ENCODE results near the gene RIMBP3B. TPM values are rescaled to one million over a fixed set of nuclear protein-coding genes. Genes with fewer than 3 reads are reported as not detected.
"Not testable (repeated sequence)": the region's sequence is repeated elsewhere in the genome, so short reads cannot be mapped to it uniquely, and the experiment has no call there.

The RIMBP3B gene
- total and polyA plus RNA-seq, 11 donors: 0.05 to 0.38 (median 0.10) TPM; not detected in 5

DNA sequence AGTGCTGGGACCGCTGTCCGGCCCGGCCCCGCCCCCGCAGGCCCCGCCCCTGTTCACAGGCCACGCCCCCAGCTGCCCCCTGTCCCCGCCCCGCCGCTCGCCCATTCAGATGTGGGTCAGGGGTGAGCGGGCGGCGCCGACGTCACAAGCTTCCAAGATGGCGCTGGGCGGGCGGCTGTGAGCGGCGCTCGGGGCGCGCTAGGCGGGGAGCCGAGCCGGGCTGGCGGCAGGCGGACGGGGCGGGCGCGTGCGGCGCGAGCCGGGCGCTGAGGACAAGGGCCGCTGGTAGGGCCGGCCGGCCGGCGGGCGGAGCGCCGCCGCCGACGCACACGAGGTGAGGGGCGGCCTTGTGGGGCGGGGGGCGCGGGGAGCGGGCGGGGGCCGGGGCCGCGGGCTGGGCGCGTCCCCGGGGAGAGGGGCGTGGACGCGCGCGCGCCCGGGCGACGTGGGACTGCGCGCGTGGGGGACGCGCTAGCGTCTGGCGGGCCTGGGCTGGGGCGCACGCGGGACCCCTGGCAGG, 33.7 kb downstream of the RIMBP3B start, which contains the start of gene HIC2:
Gene HIC2 (plus strand): TSS at position 145 of the 520 bp plus-strand sequence. CDS start 25,461 bp downstream, outside the sequence.
- not testable (repeated sequence) for H3K9me3 ChIP-seq

DNA sequence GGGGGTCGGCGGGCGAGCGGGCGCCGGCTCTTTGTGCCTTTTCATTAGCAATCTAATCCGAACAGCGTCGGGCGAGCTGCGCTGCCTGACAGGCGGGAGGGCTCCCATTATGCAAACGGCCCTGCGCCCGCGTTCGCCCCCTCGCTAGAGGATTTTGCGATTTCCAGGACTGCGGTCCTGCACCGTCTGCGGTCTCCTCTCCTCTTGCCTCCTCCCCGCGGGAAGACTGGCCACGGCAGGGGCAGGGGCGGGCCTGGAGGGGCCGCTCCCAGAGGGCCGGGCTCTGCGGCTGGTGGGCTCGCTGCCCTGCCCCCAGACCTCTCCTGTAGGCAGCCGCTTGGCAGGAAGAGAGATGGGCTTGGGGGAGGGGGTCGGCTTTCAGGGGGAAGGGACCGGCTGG, 34.3 kb downstream of the RIMBP3B start:
- H3K27me3 ChIP-seq; H3K9me3 ChIP-seq; H3K4me1 ChIP-seq; H3K36me3 ChIP-seq; intact Hi-C loops (cut with DNase I): not testable (repeated sequence)
- WGBS, 4 donors: 0 to 1% (median 0%) methylated on average over 14 to 18 of the region's 33 CpGs; no CpG with 5 or more reads in 1 of the 4 donors
- Histone ChIP-seq H3K27ac (peak overlapping the region in 2 of 12 donors; percentile 39 to 49), H3K4me3 (peak overlapping the region; percentile 21 to 66 (median 47))
- TF ChIP-seq, protein P1, sequence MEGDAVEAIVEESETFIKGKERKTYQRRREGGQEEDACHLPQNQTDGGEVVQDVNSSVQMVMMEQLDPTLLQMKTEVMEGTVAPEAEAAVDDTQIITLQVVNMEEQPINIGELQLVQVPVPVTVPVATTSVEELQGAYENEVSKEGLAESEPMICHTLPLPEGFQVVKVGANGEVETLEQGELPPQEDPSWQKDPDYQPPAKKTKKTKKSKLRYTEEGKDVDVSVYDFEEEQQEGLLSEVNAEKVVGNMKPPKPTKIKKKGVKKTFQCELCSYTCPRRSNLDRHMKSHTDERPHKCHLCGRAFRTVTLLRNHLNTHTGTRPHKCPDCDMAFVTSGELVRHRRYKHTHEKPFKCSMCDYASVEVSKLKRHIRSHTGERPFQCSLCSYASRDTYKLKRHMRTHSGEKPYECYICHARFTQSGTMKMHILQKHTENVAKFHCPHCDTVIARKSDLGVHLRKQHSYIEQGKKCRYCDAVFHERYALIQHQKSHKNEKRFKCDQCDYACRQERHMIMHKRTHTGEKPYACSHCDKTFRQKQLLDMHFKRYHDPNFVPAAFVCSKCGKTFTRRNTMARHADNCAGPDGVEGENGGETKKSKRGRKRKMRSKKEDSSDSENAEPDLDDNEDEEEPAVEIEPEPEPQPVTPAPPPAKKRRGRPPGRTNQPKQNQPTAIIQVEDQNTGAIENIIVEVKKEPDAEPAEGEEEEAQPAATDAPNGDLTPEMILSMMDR (IDR thresholded peaks at IDR 0.05): peak in 1 of 12 donors; percentile 16
- DNase-seq (peak; percentile 20 to 68 (median 35)), ATAC-seq (peak in 2 of 4 donors; percentile 13 to 24)

More for the DNA sequence above, 33.7 kb downstream of the RIMBP3B start, which contains the start of gene HIC2:
- peak in 2 of 5 donors; percentile 3 to 4 for DNase-seq
- 1 to 2% methylated on average over 43 to 44 of the region's 81 CpGs; no CpG with 5 or more reads in 2 of the 4 donors for WGBS, 4 donors
- intact Hi-C loops (cut with DNase I); H3K27me3 ChIP-seq; H3K4me1 ChIP-seq; H3K36me3 ChIP-seq: not testable (repeated sequence)
- H3K27ac ChIP-seq: peak within 1 kb of the TSS in 2 of 12 donors; percentile 39 to 49
- peak within 1 kb of the TSS; percentile 21 to 66 (median 47) for H3K4me3 ChIP-seq
- peak; percentile 95 to 99 (median 98) for ATAC-seq

DNA sequence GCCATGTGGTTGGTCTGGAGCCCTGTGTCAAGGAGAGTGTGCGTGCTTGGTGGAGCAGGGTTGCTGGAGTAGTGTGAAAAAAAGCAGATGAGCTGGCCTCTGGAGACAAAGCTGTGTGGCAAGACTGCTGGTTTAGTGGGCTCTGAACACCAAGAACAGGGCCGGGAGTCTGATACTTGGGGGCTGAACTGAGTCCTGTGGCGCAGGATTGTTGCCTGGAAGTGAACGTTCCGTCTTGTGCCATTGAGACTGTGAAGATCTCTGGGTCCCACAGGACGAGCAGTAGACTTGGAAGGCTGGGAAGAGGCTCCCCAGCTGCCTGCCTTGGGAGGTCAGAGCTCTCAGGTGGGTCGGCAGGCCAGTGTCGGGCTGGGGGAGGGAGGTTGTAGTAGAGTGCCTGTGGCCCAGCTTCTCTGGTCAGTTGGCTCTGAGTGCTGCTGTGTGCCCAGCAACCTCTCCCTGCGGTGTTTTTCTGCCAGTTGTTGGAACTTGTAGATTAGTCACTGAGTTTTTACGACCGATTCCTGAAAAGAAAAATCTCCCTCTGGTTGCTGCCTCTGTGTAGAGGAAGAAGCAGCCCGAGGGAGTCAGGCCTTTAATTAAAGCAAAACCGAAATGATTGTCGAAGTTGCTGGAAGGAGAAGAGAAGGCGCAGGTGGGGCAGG, 35.6 kb downstream of the RIMBP3B start:
- H3K27me3 ChIP-seq; H3K4me3 ChIP-seq; H3K27ac ChIP-seq; intact Hi-C loops (cut with DNase I); H3K9me3 ChIP-seq; H3K36me3 ChIP-seq; ATAC-seq; H3K4me1 ChIP-seq: not testable (repeated sequence)
- 83 to 100% (median 90%) methylated on average over 2 to 5 of the region's 15 CpGs for WGBS, 4 donors
- DNase-seq: peak in 2 of 5 donors; percentile 2 to 7

DNA sequence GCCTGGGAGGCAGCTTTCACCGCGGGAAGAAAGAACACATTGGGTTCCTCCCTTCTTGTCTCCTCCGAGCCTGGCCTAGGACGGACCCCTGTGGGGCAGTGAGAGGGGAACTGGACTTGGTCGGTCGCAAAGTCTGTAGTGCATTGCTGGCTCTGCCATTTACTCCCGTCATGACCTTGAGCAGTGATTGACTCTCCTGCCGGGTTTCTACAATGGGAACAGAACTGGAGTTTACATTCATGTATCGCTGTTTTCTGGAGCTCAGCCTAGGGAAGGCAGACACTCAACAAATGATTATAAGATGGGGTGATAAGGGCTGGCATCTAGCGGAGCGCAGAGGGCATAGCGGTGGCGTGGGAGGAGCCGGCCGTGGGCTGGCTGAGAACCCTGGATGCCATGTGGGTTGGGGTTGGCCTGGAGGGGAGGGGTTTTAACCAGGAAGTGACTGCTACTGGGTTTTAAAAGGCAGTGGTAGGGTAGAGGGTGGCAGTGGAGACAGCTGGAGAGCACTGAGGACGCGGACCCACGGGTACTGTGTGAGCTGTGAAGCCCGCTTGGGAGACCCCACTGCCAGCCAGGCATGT, 36.7 kb downstream of the RIMBP3B start:
- ATAC-seq: peak in 2 of 4 donors; percentile 6 to 12
- H3K36me3 ChIP-seq; H3K9me3 ChIP-seq; H3K27ac ChIP-seq; DNase-seq; intact Hi-C loops (cut with DNase I); H3K4me1 ChIP-seq; H3K4me3 ChIP-seq; H3K27me3 ChIP-seq: not testable (repeated sequence)
- WGBS, 4 donors: 27 to 45% methylated on average over 5 of the region's 19 CpGs; no CpG with 5 or more reads in 2 of the 4 donors

DNA sequence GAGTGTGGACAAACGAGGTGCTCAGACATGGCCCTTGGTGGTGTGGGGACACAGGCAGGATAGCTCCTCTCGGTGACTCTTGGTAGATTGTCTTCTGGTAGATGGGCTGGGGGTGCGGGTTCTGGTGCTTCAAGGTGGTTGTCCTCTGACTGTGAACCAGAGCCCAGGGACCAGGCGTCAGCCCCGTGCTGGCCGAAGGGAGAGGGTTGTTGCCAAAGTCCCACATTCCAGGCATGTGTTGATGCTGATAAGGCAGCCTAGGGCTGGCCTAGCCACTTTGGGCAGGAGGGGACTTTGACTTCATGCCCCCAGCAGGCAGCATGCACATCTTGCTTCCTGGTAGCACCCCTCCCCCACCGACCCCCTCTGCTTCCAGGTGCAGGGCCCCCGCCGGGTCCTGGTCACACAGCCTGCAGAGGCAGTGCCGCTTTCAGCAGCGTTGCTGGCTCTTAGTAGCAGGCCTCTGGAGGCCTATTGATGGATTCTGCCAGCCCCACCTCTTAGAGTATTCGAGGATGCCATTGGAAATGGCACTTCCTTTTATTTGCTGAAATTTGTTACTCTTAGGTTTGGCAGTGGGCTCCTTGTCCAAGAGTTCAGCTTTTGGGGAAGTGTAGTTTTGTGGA, 40.6 kb downstream of the RIMBP3B start:
- H3K4me3 ChIP-seq; H3K27me3 ChIP-seq; H3K36me3 ChIP-seq; H3K4me1 ChIP-seq; intact Hi-C loops (cut with DNase I); H3K27ac ChIP-seq; DNase-seq; H3K9me3 ChIP-seq: not testable (repeated sequence)
- ATAC-seq: peak; percentile 67 to 86 (median 75)
- 25 to 40% methylated on average over 2 to 3 of the region's 12 CpGs; no CpG with 5 or more reads in 2 of the 4 donors for WGBS, 4 donors

DNA sequence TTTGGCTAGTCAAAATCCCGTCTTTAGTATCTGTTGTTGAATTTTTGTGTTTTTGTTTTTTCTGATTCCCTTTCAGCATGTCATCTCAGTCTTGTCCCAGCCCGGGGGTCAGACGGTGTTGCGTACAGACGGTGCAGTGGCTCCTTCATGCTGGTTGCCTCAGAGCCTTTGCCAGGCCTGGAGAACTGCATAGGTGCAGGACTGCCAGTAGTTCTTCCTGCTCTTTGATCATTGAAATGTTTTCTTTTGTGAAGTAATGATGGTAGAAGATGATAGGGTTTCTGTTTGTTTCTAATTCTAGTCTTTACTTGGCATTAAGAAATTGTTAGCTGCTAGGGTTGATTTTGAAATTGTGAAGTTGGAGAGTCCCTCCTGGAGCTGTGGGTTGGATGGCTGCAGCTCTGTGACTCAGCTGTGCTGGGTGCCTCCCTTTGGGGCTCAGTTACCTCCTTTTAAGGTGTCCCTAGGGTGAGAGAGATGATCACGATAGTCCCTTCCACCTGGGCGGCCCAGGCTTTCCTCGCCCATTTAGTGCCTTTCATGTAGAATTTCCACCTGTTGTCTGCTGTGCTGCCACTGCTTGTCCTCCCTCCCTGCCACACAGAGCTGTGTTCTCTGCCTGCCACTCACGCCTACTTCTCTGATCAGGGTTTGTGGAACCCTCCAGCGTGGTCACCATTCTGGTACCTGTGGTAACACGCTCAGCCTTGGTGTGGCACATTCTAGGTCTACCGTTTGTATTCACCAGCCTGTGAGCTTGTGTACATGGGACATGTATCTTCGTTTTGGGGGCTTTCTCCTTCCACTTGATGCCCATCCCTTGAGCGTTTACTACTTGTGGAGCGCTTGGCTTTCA, 51.1 kb downstream of the RIMBP3B start:
- not testable (repeated sequence) for H3K4me3 ChIP-seq
- no CpG with 5 or more reads among the region's 15 CpGs for WGBS, 4 donors

DNA sequence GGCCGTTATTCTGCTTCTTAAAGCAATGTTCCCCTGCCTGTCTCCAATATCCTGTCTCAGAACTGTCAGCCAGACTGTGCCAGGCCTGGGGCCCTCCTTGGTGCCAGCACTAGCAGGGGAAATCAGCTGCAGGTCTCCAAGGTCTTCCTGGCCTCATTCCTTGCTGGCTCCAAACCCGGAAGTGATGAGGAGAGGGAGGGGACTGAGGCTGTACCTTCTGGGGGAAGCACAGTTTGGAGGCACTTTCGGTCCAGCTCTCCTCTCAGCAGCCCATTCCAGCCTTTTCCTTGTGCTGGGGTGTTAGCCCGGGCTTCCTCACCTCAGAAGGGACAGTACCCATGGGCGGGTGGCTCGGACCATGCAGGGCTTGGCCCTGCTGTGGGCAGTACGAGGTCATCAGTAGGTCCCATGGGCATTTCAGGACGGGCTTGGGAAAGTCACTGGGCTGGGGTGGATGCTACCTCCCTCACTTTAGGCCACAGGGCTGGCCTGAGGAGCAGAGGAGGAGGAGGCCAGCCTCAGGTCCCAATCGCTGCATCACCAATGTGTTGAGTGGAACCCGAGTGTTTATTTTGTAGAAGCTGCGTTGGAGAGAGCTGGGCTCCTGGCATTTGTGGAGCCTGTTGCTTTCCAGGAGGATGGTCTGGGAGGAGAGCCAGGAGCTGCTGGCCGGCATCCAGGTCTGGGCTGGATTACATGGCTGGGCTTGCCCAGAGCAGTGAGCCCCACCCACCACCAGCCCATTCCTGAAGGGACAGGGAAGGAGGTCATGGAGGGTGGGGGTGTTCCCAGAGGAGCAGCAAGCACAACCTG, 52.7 kb downstream of the RIMBP3B start:
- H3K27me3 ChIP-seq; H3K4me3 ChIP-seq; H3K4me1 ChIP-seq; H3K9me3 ChIP-seq; intact Hi-C loops (cut with DNase I); H3K36me3 ChIP-seq: not testable (repeated sequence)
- peak overlapping the region in 1 of 12 donors; percentile 64 for H3K27ac ChIP-seq
- ATAC-seq: peak; percentile 74 to 87 (median 84)
- 6 to 20% methylated on average over 3 to 4 of the region's 12 CpGs; no CpG with 5 or more reads in 2 of the 4 donors for WGBS, 4 donors
- peak in 4 of 5 donors; percentile 4 to 52 (median 17) for DNase-seq

More for the DNA sequence above, 51.1 kb downstream of the RIMBP3B start:
- DNase-seq; H3K27ac ChIP-seq; H3K4me1 ChIP-seq; H3K9me3 ChIP-seq; H3K36me3 ChIP-seq; ATAC-seq; H3K27me3 ChIP-seq; intact Hi-C loops (cut with DNase I): not testable (repeated sequence)

DNA sequence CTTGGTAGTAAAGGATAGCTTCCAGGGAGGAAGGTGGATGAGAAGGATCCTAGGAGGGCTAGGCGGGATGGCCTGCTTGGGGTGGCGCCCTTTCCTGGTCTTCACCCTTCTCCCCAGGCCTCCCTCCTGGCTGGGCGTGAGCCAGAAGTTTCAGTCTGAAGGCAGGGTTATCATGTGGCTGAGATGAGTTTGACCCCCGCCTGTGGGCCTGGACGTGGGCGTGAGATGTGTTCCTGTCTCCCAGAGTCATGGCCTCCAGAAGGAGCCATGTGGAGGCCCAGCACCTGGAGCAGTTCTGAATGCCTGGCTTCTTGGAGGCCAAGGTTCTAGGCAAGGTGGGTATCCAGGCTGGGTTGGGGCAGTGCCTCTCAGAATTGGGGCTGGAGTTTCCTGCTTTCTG, 54.5 kb downstream of the RIMBP3B start:
- peak in 1 of 5 donors; percentile 7 for DNase-seq
- H3K36me3 ChIP-seq; H3K4me1 ChIP-seq; ATAC-seq; H3K9me3 ChIP-seq; H3K27me3 ChIP-seq; H3K4me3 ChIP-seq; H3K27ac ChIP-seq; intact Hi-C loops (cut with DNase I): not testable (repeated sequence)
- 88 to 96% (median 91%) methylated on average over 4 of the region's 6 CpGs; no CpG with 5 or more reads in 1 of the 4 donors for WGBS, 4 donors

Measured in heart left ventricle (tissue), 16 donors.